ENCODE results near the gene SNX14. TPM values are rescaled to one million over a fixed set of nuclear protein-coding genes. Genes with fewer than 3 reads are reported as not detected.

The SNX14 gene
- total RNA-seq, 1 donor from 2014 or later, result 89.5 TPM

- Mint-ChIP-seq H3K9me3 (ENCODE audit: unreplicated experiment) (peaks cover 15% of the 10 kb centered on the region), H3K27ac (ENCODE audit: unreplicated experiment) (no peak overlapping the region), H3K27me3 (ENCODE audit: low read depth, unreplicated experiment) (no peaks in the 10 kb centered on the region), H3K4me1 (ENCODE audit: low read depth, unreplicated experiment) (peaks cover 19% of the 10 kb centered on the region), H3K36me3 (ENCODE audit: low read depth, unreplicated experiment) (peaks cover 16% of the 10 kb centered on the region), H3K4me3 (ENCODE audit: unreplicated experiment) (no peak overlapping the region)
- no peak overlapping the region for H3K27ac ChIP-seq (ENCODE audit: low read depth, low read length)
- H4K20me1 ChIP-seq (ENCODE audit: insufficient read depth, low read length), result peaks cover 69% of the 10 kb centered on the region
- no peaks in the 10 kb centered on the region for H3K9me3 ChIP-seq (ENCODE audit: insufficient read depth, low read depth, low read length)
- H3K4me2 ChIP-seq (ENCODE audit: low read length), result no peak overlapping the region
- no peaks in the 10 kb centered on the region for H3K27me3 ChIP-seq (ENCODE audit: insufficient read depth, low read length)
- TF ChIP-seq EZH2 (IDR thresholded peaks at IDR 0.05; ENCODE audit: insufficient read depth, low read length) (no peak), CTCF (IDR thresholded peaks at IDR 0.05; ENCODE audit: insufficient read depth, low read depth, low read length) (no peak)
- no peak overlapping the region for H2AFZ ChIP-seq (ENCODE audit: low read depth, low read length)
- peaks cover 95% of the 10 kb centered on the region for H3K79me2 ChIP-seq (ENCODE audit: insufficient read depth, low read length)
- FAIRE-seq (no peak), DNase-seq (ENCODE audit: low read depth) (no peak)
- no peaks in the 10 kb centered on the region for H3K36me3 ChIP-seq (ENCODE audit: insufficient read depth, low read length)
- H3K9ac ChIP-seq (ENCODE audit: low read length), result no peak overlapping the region
- H3K4me3 ChIP-seq (ENCODE audit: insufficient read depth, low read depth, low read length), result no peak overlapping the region
- H3K4me1 ChIP-seq (ENCODE audit: insufficient read depth, low read length), result peaks cover 21% of the 10 kb centered on the region
Measured at GRCh38 chr6:85579581-85579980, 14.1 kb downstream of the SNX14 start.

- Mint-ChIP-seq H3K9me3 (ENCODE audit: unreplicated experiment) (no peaks in the 10 kb centered on the region), H3K36me3 (ENCODE audit: low read depth, unreplicated experiment) (no peaks in the 10 kb centered on the region), H3K27me3 (ENCODE audit: low read depth, unreplicated experiment) (no peaks in the 10 kb centered on the region), H3K4me1 (ENCODE audit: low read depth, unreplicated experiment) (peaks cover 19% of the 10 kb centered on the region), H3K27ac (ENCODE audit: unreplicated experiment) (no peak overlapping the region), H3K4me3 (ENCODE audit: unreplicated experiment) (no peak overlapping the region)
- no peak overlapping the region for H3K27ac ChIP-seq (ENCODE audit: low read depth, low read length)
- no peak for DNase-seq (ENCODE audit: low read depth)
- H3K4me3 ChIP-seq (ENCODE audit: insufficient read depth, low read depth, low read length), result no peak overlapping the region
- H4K20me1 ChIP-seq (ENCODE audit: insufficient read depth, low read length), result peaks cover 63% of the 10 kb centered on the region
- TF ChIP-seq EZH2 (IDR thresholded peaks at IDR 0.05; ENCODE audit: insufficient read depth, low read length) (no peak), CTCF (IDR thresholded peaks at IDR 0.05; ENCODE audit: insufficient read depth, low read depth, low read length) (no peak)
- H3K9ac ChIP-seq (ENCODE audit: low read length), result no peak overlapping the region
- H3K4me1 ChIP-seq (ENCODE audit: insufficient read depth, low read length), result peaks cover 21% of the 10 kb centered on the region
- H3K27me3 ChIP-seq (ENCODE audit: insufficient read depth, low read length), result no peaks in the 10 kb centered on the region
- no peaks in the 10 kb centered on the region for H3K36me3 ChIP-seq (ENCODE audit: insufficient read depth, low read length)
- no peak overlapping the region for H2AFZ ChIP-seq (ENCODE audit: low read depth, low read length)
- H3K79me2 ChIP-seq (ENCODE audit: insufficient read depth, low read length), result peaks cover 87% of the 10 kb centered on the region
- no peak for FAIRE-seq
- no peak overlapping the region for H3K4me2 ChIP-seq (ENCODE audit: low read length)
- no peaks in the 10 kb centered on the region for H3K9me3 ChIP-seq (ENCODE audit: insufficient read depth, low read depth, low read length)
Measured at GRCh38 chr6:85576476-85576875, 17.2 kb downstream of the SNX14 start.

GRCh38 chr6:85574932-85575598 is 18.6 kb downstream of the SNX14 start:
- Histone ChIP-seq H3K9me3 (ENCODE audit: insufficient read depth, low read depth, low read length) (no peaks in the 10 kb centered on the region), H2AFZ (ENCODE audit: low read depth, low read length) (no peak overlapping the region), H3K27me3 (ENCODE audit: insufficient read depth, low read length) (no peaks in the 10 kb centered on the region), H3K4me3 (ENCODE audit: insufficient read depth, low read depth, low read length) (no peak overlapping the region), H3K4me1 (ENCODE audit: insufficient read depth, low read length) (peaks cover 10% of the 10 kb centered on the region), H3K79me2 (ENCODE audit: insufficient read depth, low read length) (peaks cover 73% of the 10 kb centered on the region), H3K9ac (ENCODE audit: low read length) (no peak overlapping the region), H3K27ac (ENCODE audit: low read depth, low read length) (peak overlapping the region; percentile 33), H3K4me2 (ENCODE audit: low read length) (peak overlapping the region; percentile 24), H4K20me1 (ENCODE audit: insufficient read depth, low read length) (peaks cover 50% of the 10 kb centered on the region), H3K36me3 (ENCODE audit: insufficient read depth, low read length) (no peaks in the 10 kb centered on the region)
- Mint-ChIP-seq H3K4me1 (ENCODE audit: low read depth, unreplicated experiment) (peaks cover 13% of the 10 kb centered on the region), H3K4me3 (ENCODE audit: unreplicated experiment) (no peak overlapping the region), H3K36me3 (ENCODE audit: low read depth, unreplicated experiment) (no peaks in the 10 kb centered on the region), H3K27ac (ENCODE audit: unreplicated experiment) (no peak overlapping the region), H3K9me3 (ENCODE audit: unreplicated experiment) (no peaks in the 10 kb centered on the region), H3K27me3 (ENCODE audit: low read depth, unreplicated experiment) (no peaks in the 10 kb centered on the region)
- FAIRE-seq (peak; percentile 68), DNase-seq (ENCODE audit: low read depth) (peak; percentile 52)
- no peak for TF ChIP-seq CTCF (IDR thresholded peaks at IDR 0.05; ENCODE audit: insufficient read depth, low read depth, low read length)
- TF ChIP-seq EZH2 (IDR thresholded peaks at IDR 0.05; ENCODE audit: insufficient read depth, low read length), result no peak

Data from astrocyte (in vitro differentiated cells and primary cell).